ENCODE measurements around the gene ZNF692. TPM values are rescaled to one million over a fixed set of nuclear protein-coding genes. Genes with fewer than 3 reads are reported as not detected.

ZNF692 gene
- total and polyA plus RNA-seq, 2 donors (not counting 3 experiments of a cell fraction or from before 2014, with no cell fraction given): 32.6 to 36.6 TPM

- ChIA-PET POLR2A (no interaction called here), CTCF (no interaction called here)
- no peak overlapping the region for H2AFZ ChIP-seq (ENCODE audit: low read depth, low read length)
- no peaks in the 10 kb centered on the region for H3K79me2 ChIP-seq (ENCODE audit: control insufficient read depth, insufficient read depth, low read length)
- no peak overlapping the region for H3K4me3 ChIP-seq (replicated peaks in 1 of 3; ENCODE audit: insufficient read depth in 1 of 3, low read depth in 1 of 3, low read length in 3 of 3)
- no peaks in the 10 kb centered on the region for H3K9me3 ChIP-seq (replicated peaks; ENCODE audit: control insufficient read depth, insufficient read depth, low read length)
- H3K36me3 ChIP-seq (ENCODE audit: control insufficient read depth in 2 of 2, extremely low read depth in 1 of 2, insufficient read depth in 2 of 2, low read length in 2 of 2): peaks cover 8 to 46% of the 10 kb centered on the region in 2 experiments
- no peak for TF ChIP-seq POLR2AphosphoS5 (IDR thresholded peaks at IDR 0.05; ENCODE audit: insufficient read depth, low read depth, low read length)
- no peak for TF ChIP-seq GATA2 (IDR thresholded peaks at IDR 0.05; ENCODE audit: insufficient read depth, insufficient read length, low read depth, low read length)
- TF ChIP-seq MAX (IDR thresholded peaks at IDR 0.05; ENCODE audit: insufficient read depth, insufficient read length): no peak
- TF ChIP-seq POLR2A (IDR thresholded peaks at IDR 0.05; ENCODE audit: low read depth, low read length): no peak
- no peak for TF ChIP-seq EZH2 (IDR thresholded peaks at IDR 0.05; ENCODE audit: borderline replicate concordance, low read depth, low read length, severe bottlenecking)
- no peak for TF ChIP-seq MYC (IDR thresholded peaks at IDR 0.05; ENCODE audit: low read depth, low read length)
- no peak for TF ChIP-seq JUN (IDR thresholded peaks at IDR 0.05; ENCODE audit: borderline replicate concordance, insufficient read depth, insufficient read length, low read depth)
- H3K9ac ChIP-seq (replicated peaks; ENCODE audit: extremely low read depth, insufficient read depth, low read length): no peak overlapping the region
- DNase-seq (ENCODE audit: low read depth, low spot score): no peak
- no peak for FAIRE-seq
- intact Hi-C loops (cut with micrococcal nuclease): no loop called here
- H3K27me3 ChIP-seq (ENCODE audit: control insufficient read depth in 2 of 2, insufficient read depth in 2 of 2, low read length in 2 of 2): no peaks in the 10 kb centered on the region
- dilution Hi-C loops (cut with MboI; ENCODE audit: extremely low pct_ligation_motif_present, low sequenced_read_pairs): no loop called here
- no peaks in the 10 kb centered on the region for H4K20me1 ChIP-seq (replicated peaks; ENCODE audit: control insufficient read depth, extremely low read depth, insufficient read depth, low read length)
- no peaks in the 10 kb centered on the region for H3K4me1 ChIP-seq (ENCODE audit: control insufficient read depth, extremely low read depth, insufficient read depth, low read length)
- no peak overlapping the region for H3K4me2 ChIP-seq (ENCODE audit: insufficient read depth, low read length)
- H3K9me1 ChIP-seq (replicated peaks; ENCODE audit: control insufficient read depth, extremely low read depth, insufficient read depth, low read length): no peaks in the 10 kb centered on the region
- no peak overlapping the region for H3K27ac ChIP-seq (ENCODE audit: insufficient read depth, low read depth, low read length)
- no TSS peak for BruUV-seq (replicated peaks)
These were observed 46.0 kb downstream of the ZNF692 start for GRCh38 chr1:248812736-248813425.
